ENCODE measurements around the gene C11orf58. TPM values are rescaled to one million over a fixed set of nuclear protein-coding genes. Genes with fewer than 3 reads are reported as not detected.

Gene C11orf58
- total RNA-seq, 1 donor from 2014 or later, result 154 TPM

GRCh38 chr11:16790486-16791190 lies 52.2 kb downstream of the C11orf58 start:
- peaks cover 7% of the 10 kb centered on the region for H3K4me1 Mint-ChIP-seq
- H3K4me3 Mint-ChIP-seq, result no peak overlapping the region
- H3K36me3 Mint-ChIP-seq, result peaks cover 3% of the 10 kb centered on the region
- no peak overlapping the region for H3K27ac Mint-ChIP-seq
- no peaks in the 10 kb centered on the region for H3K9me3 Mint-ChIP-seq
- no peaks in the 10 kb centered on the region for H3K27me3 Mint-ChIP-seq (ENCODE audit: low read depth)
- TF ChIP-seq CTCF (IDR thresholded peaks at IDR 0.05; ENCODE audit: unreplicated experiment), result no peak
- no peak for DNase-seq (ENCODE audit: low spot score in 2 of 2, unreplicated experiment in 2 of 2)

DNA sequence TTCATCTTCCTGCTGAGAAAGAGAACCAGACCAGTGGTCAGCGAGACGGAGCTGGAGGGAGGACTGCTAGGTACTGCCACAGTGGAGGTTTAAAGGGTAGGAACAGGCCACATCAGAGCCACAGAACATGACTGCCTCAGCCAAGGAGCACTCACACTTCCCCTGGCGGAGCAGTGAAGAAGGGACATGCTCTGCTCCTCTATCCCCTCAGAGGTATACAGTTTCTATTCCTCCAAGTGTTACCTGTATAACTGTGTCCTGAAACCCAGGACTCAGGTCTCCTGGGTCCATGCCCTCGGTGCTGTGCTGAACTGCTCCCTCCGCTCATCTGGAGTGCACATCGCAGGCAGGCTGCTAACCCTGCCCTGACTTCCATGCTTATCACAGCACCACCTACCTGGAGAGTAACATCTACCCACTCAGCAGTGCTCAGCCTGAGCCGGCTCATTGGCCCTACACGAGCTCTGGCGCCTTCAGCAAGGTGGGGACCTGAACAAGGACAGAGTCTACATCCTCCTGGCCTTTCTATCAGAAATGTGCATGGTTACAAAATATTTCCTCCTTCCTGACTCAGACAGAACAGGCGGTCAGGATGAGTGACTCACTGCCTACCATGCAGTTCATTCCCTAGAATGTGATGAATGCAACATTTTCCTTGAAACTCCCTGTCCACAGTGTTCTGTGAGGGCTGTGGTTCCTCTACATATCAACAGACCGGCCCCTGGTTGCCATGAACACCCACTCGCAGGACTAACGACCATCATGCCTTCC lies 52.9 kb downstream of the C11orf58 start:
- peaks cover 6% of the 10 kb centered on the region for H3K36me3 Mint-ChIP-seq
- no peak overlapping the region for H3K4me3 Mint-ChIP-seq
- no peaks in the 10 kb centered on the region for H3K9me3 Mint-ChIP-seq
- H3K27ac Mint-ChIP-seq, result peak overlapping the region; percentile 17
- DNase-seq (ENCODE audit: low spot score in 2 of 2, unreplicated experiment in 2 of 2), result no peak
- no peak for TF ChIP-seq CTCF (IDR thresholded peaks at IDR 0.05; ENCODE audit: unreplicated experiment)
- H3K27me3 Mint-ChIP-seq (ENCODE audit: low read depth), result no peaks in the 10 kb centered on the region
- H3K4me1 Mint-ChIP-seq, result peaks cover 7% of the 10 kb centered on the region

GRCh38 chr11:16792426-16792825 lies 54.0 kb downstream of the C11orf58 start:
- Mint-ChIP-seq H3K36me3 (peaks cover 7% of the 10 kb centered on the region), H3K27me3 (ENCODE audit: low read depth) (no peaks in the 10 kb centered on the region), H3K4me1 (peaks cover 7% of the 10 kb centered on the region), H3K9me3 (no peaks in the 10 kb centered on the region), H3K4me3 (no peak overlapping the region), H3K27ac (no peak overlapping the region)
- TF ChIP-seq CTCF (IDR thresholded peaks at IDR 0.05; ENCODE audit: unreplicated experiment), result no peak
- DNase-seq (ENCODE audit: low spot score in 2 of 2, unreplicated experiment in 2 of 2), result no peak

DNA sequence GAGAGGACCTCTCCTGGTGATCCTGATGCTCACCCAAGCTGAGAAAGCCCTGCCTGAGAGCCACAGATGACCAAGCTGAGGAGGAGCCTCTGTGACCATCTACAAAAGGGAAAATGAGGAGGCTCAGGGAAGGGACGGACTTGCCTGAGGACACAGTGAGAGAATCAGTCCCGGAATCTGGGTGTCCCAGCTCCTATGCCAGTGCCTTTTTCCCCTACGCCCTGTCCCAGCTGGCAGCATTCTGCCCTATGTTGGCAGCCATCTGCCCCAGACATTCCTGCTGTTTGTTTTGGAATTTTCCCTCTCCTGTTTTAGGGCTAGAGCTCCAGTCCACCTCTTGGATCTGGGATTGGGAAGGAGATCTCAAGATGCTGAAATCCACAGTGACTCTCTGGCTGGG lies 54.6 kb downstream of the C11orf58 start:
- H3K4me3 Mint-ChIP-seq, result no peak overlapping the region
- H3K27me3 Mint-ChIP-seq (ENCODE audit: low read depth), result no peaks in the 10 kb centered on the region
- H3K36me3 Mint-ChIP-seq, result peaks cover 7% of the 10 kb centered on the region
- H3K9me3 Mint-ChIP-seq, result no peaks in the 10 kb centered on the region
- no peak for TF ChIP-seq CTCF (IDR thresholded peaks at IDR 0.05; ENCODE audit: unreplicated experiment)
- no peak for DNase-seq (ENCODE audit: low spot score in 2 of 2, unreplicated experiment in 2 of 2)
- H3K4me1 Mint-ChIP-seq, result peaks cover 7% of the 10 kb centered on the region
- H3K27ac Mint-ChIP-seq, result no peak overlapping the region

DNA sequence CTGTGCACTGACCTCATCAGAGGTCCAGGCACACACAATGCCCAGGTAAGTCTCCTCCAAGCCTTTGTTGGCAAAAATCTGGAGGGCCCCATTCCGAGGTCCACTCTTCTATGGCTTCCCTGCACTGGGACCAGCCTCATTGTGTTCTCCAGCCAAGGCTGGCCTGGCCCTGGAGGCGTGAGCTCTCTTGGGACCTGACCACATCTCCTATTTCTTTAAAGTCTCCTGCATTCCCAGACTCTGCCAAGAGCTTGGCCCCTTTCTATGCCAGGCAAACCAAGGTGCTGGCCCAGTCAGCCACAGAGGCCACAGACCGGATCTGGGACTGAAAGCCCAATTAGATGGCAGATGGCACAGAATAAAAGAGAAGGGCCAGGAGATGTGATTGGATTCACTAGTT lies 55.1 kb downstream of the C11orf58 start:
- TF ChIP-seq CTCF (IDR thresholded peaks at IDR 0.05; ENCODE audit: unreplicated experiment), result no peak
- DNase-seq (ENCODE audit: low spot score in 2 of 2, unreplicated experiment in 2 of 2), result no peak
- Mint-ChIP-seq H3K36me3 (peaks cover 7% of the 10 kb centered on the region), H3K27me3 (ENCODE audit: low read depth) (no peaks in the 10 kb centered on the region), H3K9me3 (no peaks in the 10 kb centered on the region), H3K27ac (no peak overlapping the region), H3K4me3 (no peak overlapping the region), H3K4me1 (peaks cover 7% of the 10 kb centered on the region)

All from mesothelial cell of epicardium (in vitro differentiated cells).